ENCODE measurements around the gene DHRS11. TPM values are rescaled to one million over a fixed set of nuclear protein-coding genes. Genes with fewer than 3 reads are reported as not detected.

DHRS11 gene
- total and polyA plus RNA-seq, 2 experiments from 2014 or later: 23.4 to 36.7 TPM

DNA sequence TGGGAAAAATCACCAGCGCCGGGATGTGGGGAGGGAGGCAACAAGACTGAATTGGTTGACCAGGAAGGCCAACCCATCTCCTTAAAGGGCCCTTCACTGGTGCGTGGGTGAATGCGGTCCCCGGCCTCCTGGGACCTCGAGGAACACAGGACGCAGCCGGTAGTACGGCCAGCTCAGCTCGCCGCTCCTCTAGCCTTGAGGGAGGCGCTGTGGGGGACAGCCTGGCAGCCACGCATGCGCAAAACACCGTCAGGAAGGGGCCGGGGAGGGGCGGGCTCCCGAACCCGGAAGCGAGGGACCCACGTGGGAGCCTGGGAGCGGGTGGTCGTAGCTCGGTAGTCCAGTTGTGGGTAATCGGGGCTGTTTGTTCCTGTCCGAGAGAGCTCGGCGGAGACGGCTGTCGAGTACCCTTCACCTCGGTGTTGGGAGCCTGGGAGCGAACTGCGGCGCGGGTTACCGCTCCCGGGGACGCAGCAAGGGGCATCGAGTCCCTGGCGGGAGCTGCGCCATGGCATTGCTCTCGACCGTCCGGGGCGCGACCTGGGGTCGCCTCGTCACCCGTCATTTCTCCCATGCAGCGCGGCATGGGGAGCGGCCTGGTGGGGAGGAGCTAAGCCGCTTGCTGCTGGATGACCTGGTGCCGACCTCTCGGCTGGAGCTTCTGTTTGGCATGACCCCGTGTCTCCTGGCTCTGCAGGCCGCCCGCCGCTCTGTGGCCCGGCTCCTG is 9.8 kb downstream of the DHRS11 start, which contains the start of gene MRM1:
Gene MRM1 (plus strand): TSS at position 281 of the 727 bp plus-strand sequence. CDS start 228 bp downstream, at position 509.
- peak; percentile 96 for DNase-seq (ENCODE audit: low spot score)
- Histone ChIP-seq H3K4me1 (ENCODE audit: insufficient read depth) (peaks cover 23% of the 10 kb centered on the region), H2AFZ (peak within 1 kb of the TSS; percentile 94), H4K20me1 (replicated peaks; ENCODE audit: insufficient read depth) (peaks cover 25% of the 10 kb centered on the region), H3F3A (replicated peaks; ENCODE audit: low read depth) (peaks cover 15% of the 10 kb centered on the region), H3K36me3 (ENCODE audit: insufficient read depth) (no peaks in the 10 kb centered on the region), H3K4me2 (peak within 1 kb of the TSS; percentile 91), H3K27me3 (ENCODE audit: insufficient read depth) (no peaks in the 10 kb centered on the region), H3K4me3 (peak within 1 kb of the TSS; percentile 92), H3K79me2 (replicated peaks; ENCODE audit: insufficient read depth) (peaks cover 39% of the 10 kb centered on the region), H3K27ac (ENCODE audit: low read depth) (peak within 1 kb of the TSS; percentile 86), H3K9me2 (ENCODE audit: insufficient read depth) (no peaks in the 10 kb centered on the region)
- ATAC-seq: peak; percentile 83
- Mint-ChIP-seq H3K36me3 (ENCODE audit: low read depth) (peaks cover 35% of the 10 kb centered on the region), H3K27me3 (ENCODE audit: insufficient read depth, low read depth, poor library complexity) (peaks cover 19% of the 10 kb centered on the region), H3K9me3 (no peaks in the 10 kb centered on the region), H3K4me3 (peak within 1 kb of the TSS; percentile 87), H3K27ac (peak within 1 kb of the TSS; percentile 95), H3K4me1 (peaks cover 25% of the 10 kb centered on the region)
- TF ChIP-seq ZNF331 (CRISPR knock-in tag; IDR thresholded peaks at IDR 0.05; ENCODE audit: low read depth): no peak
- TF ChIP-seq, protein P1, sequence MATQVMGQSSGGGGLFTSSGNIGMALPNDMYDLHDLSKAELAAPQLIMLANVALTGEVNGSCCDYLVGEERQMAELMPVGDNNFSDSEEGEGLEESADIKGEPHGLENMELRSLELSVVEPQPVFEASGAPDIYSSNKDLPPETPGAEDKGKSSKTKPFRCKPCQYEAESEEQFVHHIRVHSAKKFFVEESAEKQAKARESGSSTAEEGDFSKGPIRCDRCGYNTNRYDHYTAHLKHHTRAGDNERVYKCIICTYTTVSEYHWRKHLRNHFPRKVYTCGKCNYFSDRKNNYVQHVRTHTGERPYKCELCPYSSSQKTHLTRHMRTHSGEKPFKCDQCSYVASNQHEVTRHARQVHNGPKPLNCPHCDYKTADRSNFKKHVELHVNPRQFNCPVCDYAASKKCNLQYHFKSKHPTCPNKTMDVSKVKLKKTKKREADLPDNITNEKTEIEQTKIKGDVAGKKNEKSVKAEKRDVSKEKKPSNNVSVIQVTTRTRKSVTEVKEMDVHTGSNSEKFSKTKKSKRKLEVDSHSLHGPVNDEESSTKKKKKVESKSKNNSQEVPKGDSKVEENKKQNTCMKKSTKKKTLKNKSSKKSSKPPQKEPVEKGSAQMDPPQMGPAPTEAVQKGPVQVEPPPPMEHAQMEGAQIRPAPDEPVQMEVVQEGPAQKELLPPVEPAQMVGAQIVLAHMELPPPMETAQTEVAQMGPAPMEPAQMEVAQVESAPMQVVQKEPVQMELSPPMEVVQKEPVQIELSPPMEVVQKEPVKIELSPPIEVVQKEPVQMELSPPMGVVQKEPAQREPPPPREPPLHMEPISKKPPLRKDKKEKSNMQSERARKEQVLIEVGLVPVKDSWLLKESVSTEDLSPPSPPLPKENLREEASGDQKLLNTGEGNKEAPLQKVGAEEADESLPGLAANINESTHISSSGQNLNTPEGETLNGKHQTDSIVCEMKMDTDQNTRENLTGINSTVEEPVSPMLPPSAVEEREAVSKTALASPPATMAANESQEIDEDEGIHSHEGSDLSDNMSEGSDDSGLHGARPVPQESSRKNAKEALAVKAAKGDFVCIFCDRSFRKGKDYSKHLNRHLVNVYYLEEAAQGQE (IDR thresholded peaks at IDR 0.05; ENCODE audit: unreplicated experiment): peak; percentile 6
- TF ChIP-seq NANOG (IDR thresholded peaks at IDR 0.05; ENCODE audit: borderline replicate concordance): no peak
- no peak for TF ChIP-seq STAT1 (IDR thresholded peaks at IDR 0.05; ENCODE audit: unreplicated experiment)
- peak; percentile 95 for TF ChIP-seq POLR2AphosphoS5 (IDR thresholded peaks at IDR 0.05; ENCODE audit: low read depth)
- TF ChIP-seq, protein P2, sequence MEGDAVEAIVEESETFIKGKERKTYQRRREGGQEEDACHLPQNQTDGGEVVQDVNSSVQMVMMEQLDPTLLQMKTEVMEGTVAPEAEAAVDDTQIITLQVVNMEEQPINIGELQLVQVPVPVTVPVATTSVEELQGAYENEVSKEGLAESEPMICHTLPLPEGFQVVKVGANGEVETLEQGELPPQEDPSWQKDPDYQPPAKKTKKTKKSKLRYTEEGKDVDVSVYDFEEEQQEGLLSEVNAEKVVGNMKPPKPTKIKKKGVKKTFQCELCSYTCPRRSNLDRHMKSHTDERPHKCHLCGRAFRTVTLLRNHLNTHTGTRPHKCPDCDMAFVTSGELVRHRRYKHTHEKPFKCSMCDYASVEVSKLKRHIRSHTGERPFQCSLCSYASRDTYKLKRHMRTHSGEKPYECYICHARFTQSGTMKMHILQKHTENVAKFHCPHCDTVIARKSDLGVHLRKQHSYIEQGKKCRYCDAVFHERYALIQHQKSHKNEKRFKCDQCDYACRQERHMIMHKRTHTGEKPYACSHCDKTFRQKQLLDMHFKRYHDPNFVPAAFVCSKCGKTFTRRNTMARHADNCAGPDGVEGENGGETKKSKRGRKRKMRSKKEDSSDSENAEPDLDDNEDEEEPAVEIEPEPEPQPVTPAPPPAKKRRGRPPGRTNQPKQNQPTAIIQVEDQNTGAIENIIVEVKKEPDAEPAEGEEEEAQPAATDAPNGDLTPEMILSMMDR (conservative IDR thresholded peaks at IDR 0.05; ENCODE audit: low read depth in 2 of 2): peak in 1 of 2 experiments; percentile 35; a peak in 2 of 4 replicates
- TF ChIP-seq EZH2phosphoT487 (IDR thresholded peaks at IDR 0.05; ENCODE audit: unreplicated experiment): no peak
- no peak for TF ChIP-seq JUNB (IDR thresholded peaks at IDR 0.05; ENCODE audit: unreplicated experiment)
- no peak for TF ChIP-seq ZNF114 (CRISPR knock-in tag; IDR thresholded peaks at IDR 0.05)
- TF ChIP-seq, protein P3, sequence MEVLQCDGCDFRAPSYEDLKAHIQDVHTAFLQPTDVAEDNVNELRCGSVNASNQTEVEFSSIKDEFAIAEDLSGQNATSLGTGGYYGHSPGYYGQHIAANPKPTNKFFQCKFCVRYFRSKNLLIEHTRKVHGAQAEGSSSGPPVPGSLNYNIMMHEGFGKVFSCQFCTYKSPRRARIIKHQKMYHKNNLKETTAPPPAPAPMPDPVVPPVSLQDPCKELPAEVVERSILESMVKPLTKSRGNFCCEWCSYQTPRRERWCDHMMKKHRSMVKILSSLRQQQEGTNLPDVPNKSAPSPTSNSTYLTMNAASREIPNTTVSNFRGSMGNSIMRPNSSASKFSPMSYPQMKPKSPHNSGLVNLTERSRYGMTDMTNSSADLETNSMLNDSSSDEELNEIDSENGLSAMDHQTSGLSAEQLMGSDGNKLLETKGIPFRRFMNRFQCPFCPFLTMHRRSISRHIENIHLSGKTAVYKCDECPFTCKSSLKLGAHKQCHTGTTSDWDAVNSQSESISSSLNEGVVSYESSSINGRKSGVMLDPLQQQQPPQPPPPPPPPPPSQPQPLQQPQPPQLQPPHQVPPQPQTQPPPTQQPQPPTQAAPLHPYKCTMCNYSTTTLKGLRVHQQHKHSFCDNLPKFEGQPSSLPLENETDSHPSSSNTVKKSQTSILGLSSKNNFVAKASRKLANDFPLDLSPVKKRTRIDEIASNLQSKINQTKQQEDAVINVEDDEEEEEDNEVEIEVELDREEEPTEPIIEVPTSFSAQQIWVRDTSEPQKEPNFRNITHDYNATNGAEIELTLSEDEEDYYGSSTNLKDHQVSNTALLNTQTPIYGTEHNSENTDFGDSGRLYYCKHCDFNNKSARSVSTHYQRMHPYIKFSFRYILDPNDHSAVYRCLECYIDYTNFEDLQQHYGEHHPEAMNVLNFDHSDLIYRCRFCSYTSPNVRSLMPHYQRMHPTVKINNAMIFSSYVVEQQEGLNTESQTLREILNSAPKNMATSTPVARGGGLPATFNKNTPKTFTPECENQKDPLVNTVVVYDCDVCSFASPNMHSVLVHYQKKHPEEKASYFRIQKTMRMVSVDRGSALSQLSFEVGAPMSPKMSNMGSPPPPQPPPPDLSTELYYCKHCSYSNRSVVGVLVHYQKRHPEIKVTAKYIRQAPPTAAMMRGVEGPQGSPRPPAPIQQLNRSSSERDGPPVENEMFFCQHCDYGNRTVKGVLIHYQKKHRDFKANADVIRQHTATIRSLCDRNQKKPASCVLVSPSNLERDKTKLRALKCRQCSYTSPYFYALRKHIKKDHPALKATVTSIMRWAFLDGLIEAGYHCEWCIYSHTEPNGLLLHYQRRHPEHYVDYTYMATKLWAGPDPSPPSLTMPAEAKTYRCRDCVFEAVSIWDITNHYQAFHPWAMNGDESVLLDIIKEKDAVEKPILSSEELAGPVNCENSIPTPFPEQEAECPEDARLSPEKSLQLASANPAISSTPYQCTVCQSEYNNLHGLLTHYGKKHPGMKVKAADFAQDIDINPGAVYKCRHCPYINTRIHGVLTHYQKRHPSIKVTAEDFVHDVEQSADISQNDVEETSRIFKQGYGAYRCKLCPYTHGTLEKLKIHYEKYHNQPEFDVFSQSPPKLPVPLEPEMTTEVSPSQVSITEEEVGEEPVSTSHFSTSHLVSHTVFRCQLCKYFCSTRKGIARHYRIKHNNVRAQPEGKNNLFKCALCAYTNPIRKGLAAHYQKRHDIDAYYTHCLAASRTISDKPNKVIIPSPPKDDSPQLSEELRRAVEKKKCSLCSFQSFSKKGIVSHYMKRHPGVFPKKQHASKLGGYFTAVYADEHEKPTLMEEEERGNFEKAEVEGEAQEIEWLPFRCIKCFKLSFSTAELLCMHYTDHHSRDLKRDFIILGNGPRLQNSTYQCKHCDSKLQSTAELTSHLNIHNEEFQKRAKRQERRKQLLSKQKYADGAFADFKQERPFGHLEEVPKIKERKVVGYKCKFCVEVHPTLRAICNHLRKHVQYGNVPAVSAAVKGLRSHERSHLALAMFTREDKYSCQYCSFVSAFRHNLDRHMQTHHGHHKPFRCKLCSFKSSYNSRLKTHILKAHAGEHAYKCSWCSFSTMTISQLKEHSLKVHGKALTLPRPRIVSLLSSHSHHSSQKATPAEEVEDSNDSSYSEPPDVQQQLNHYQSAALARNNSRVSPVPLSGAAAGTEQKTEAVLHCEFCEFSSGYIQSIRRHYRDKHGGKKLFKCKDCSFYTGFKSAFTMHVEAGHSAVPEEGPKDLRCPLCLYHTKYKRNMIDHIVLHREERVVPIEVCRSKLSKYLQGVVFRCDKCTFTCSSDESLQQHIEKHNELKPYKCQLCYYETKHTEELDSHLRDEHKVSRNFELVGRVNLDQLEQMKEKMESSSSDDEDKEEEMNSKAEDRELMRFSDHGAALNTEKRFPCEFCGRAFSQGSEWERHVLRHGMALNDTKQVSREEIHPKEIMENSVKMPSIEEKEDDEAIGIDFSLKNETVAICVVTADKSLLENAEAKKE (CRISPR knock-in tag; IDR thresholded peaks at IDR 0.05): no peak
- no peak for TF ChIP-seq CREB1 (CRISPR knock-in tag; IDR thresholded peaks at IDR 0.05; ENCODE audit: low read depth)
